Measurements from ENCODE around the gene SEMA6A. TPM values are rescaled to one million over a fixed set of nuclear protein-coding genes. Genes with fewer than 3 reads are reported as not detected.

The SEMA6A gene
- total and polyA plus RNA-seq, 9 of the 15 experiments (the other 6 are each of a cell fraction or from before 2014, with no cell fraction given): 0.04 to 0.42 (median 0.18) TPM; not detected in 5

- no peak for ATAC-seq
- no TSS peak for BruUV-seq (replicated peaks)
Measured at GRCh38 chr5:116554764-116555163, 19.9 kb downstream of the SEMA6A start.

More at GRCh38 chr5:116554764-116555163, 19.9 kb downstream of the SEMA6A start:
- FAIRE-seq: no peak
- H3K27ac ChIP-seq (ENCODE audit: extremely low read depth, low read depth, low read length): no peak overlapping the region
- in situ Hi-C loops (cut with MboI) (no loop called here), intact Hi-C loops (cut with micrococcal nuclease) (loop anchor here (10.0 kb wide), 1 partner anchor 420 kb away; no protein-coding TSS in a partner anchor)
- H3K36me3 ChIP-seq (ENCODE audit: control insufficient read depth, insufficient read depth, low read length): no peaks in the 10 kb centered on the region
- H3K4me3 ChIP-seq: no peak overlapping the region
- H3K4me2 ChIP-seq (ENCODE audit: insufficient read depth, low read length): no peak overlapping the region
- no peak overlapping the region for H2AFZ ChIP-seq (ENCODE audit: low read depth, low read length)
- DNase-seq (ENCODE audit: extremely low read depth in 1 of 4, low spot score in 3 of 4): no peak
- CTCF ChIA-PET (ENCODE audit: low intra/inter-chr PET ratio): no interaction called here
- H3K27me3 ChIP-seq (ENCODE audit: control insufficient read depth in 2 of 2, insufficient read depth in 2 of 2, low read length in 2 of 2): no peaks in the 10 kb centered on the region
- 0% methylated on average over 2 of the region's 2 CpGs for WGBS (ENCODE audit: insufficient coverage, low coverage, missing lambda C conversion rate)
- no peaks in the 10 kb centered on the region for H3K9me1 ChIP-seq (ENCODE audit: control insufficient read depth, insufficient read depth, low read length)
- no peaks in the 10 kb centered on the region for H3K79me2 ChIP-seq (ENCODE audit: control insufficient read depth, insufficient read depth, low read length)
- H3K4me1 ChIP-seq (replicated peaks in 1 of 2; ENCODE audit: control insufficient read depth in 2 of 2, insufficient read depth in 2 of 2, low read length in 2 of 2): no peaks in the 10 kb centered on the region
- no peaks in the 10 kb centered on the region for H3K9me3 ChIP-seq (replicated peaks; ENCODE audit: control insufficient read depth, insufficient read depth, low read depth, low read length)
- no peaks in the 10 kb centered on the region for H4K20me1 ChIP-seq (replicated peaks; ENCODE audit: control insufficient read depth, insufficient read depth, low read length)
- TF ChIP-seq FIP1L1 (IDR thresholded peaks at IDR 0.05; ENCODE audit: low read depth, low read length, poor library complexity, severe bottlenecking): no peak
- no peak for TF ChIP-seq IFI16 (CRISPR knock-in tag; IDR thresholded peaks at IDR 0.05)
- TF ChIP-seq KDM2B (CRISPR knock-in tag; IDR thresholded peaks at IDR 0.05): no peak
- TF ChIP-seq MXI1 (IDR thresholded peaks at IDR 0.05; ENCODE audit: low read depth, low read length): no peak
- no peak for TF ChIP-seq ILF3 (IDR thresholded peaks at IDR 0.05; ENCODE audit: borderline replicate concordance)
- TF ChIP-seq SMAD2 (IDR thresholded peaks at IDR 0.05; ENCODE audit: low read depth, low read length): no peak
- TF ChIP-seq MAZ (CRISPR knock-in tag; conservative IDR thresholded peaks at IDR 0.05 in 1 of 2, IDR thresholded peaks at IDR 0.05 in 1 of 2): no peak
- TF ChIP-seq POLR2AphosphoS2 (IDR thresholded peaks at IDR 0.05; ENCODE audit: low read length): no peak
- TF ChIP-seq HDAC6 (IDR thresholded peaks at IDR 0.05; ENCODE audit: low read depth, low read length): no peak
- TF ChIP-seq TAL1 (IDR thresholded peaks at IDR 0.05): no peak
- no peak for TF ChIP-seq POLR2H (tag; IDR thresholded peaks at IDR 0.05; ENCODE audit: low read depth)
- TF ChIP-seq NONO (IDR thresholded peaks at IDR 0.05; ENCODE audit: low read depth in 2 of 2, low read length in 1 of 2): no peak
- no peak for TF ChIP-seq ASH1L (IDR thresholded peaks at IDR 0.05; ENCODE audit: borderline replicate concordance, low read depth, partially characterized antibody)
- no peak for TF ChIP-seq STAT6 (CRISPR knock-in tag; IDR thresholded peaks at IDR 0.05)
- TF ChIP-seq STAT5B (CRISPR knock-in tag; IDR thresholded peaks at IDR 0.05): no peak
- no peak for TF ChIP-seq RB1 (IDR thresholded peaks at IDR 0.05; ENCODE audit: low read depth)
- TF ChIP-seq PHB (CRISPR knock-in tag; IDR thresholded peaks at IDR 0.05): no peak
- no peak for TF ChIP-seq CHD4 (IDR thresholded peaks at IDR 0.05; ENCODE audit: insufficient read depth, insufficient replicate concordance, low read depth, low read length, poor library complexity, severe bottlenecking)
- POLR2A ChIA-PET: no interaction called here
- H3K9ac ChIP-seq (ENCODE audit: insufficient read depth in 1 of 2, low read depth in 2 of 2, low read length in 2 of 2): no peak overlapping the region

All from K562 (cell line).